GM12801 (cell line): Measurements from ENCODE around the gene BBS12.

Source experiments
- TF ChIP-seq, protein P1 (sequence below): IDR thresholded peaks from one replicate; pipeline ENCODE4 v1.5.1; 2011; ENCODE audit warnings: control low read depth; ENCODE audit not compliant: insufficient read length; ENCODE audit errors: extremely low read depth

Gene BBS12

DNA sequence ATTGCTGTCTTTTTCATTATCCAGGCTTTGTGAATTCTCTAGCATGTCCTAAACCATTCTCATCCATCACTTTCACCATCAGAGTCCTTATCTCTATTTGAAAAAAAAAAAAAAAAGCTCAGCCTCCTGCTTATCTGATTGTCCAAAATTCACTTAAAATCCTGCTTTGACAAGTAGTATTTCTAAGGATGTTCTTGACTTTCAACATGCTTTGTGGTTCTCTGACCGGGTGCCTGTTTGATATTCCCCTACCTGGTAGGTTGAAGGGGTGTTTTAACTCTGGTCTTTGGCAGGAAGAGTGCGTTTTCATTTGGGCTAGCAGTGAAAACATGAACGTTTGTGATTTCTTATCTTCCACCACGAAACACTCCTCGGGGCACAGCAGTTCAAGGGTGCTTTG is 17.3 kb upstream of the BBS12 start:
- TF ChIP-seq, protein P1, sequence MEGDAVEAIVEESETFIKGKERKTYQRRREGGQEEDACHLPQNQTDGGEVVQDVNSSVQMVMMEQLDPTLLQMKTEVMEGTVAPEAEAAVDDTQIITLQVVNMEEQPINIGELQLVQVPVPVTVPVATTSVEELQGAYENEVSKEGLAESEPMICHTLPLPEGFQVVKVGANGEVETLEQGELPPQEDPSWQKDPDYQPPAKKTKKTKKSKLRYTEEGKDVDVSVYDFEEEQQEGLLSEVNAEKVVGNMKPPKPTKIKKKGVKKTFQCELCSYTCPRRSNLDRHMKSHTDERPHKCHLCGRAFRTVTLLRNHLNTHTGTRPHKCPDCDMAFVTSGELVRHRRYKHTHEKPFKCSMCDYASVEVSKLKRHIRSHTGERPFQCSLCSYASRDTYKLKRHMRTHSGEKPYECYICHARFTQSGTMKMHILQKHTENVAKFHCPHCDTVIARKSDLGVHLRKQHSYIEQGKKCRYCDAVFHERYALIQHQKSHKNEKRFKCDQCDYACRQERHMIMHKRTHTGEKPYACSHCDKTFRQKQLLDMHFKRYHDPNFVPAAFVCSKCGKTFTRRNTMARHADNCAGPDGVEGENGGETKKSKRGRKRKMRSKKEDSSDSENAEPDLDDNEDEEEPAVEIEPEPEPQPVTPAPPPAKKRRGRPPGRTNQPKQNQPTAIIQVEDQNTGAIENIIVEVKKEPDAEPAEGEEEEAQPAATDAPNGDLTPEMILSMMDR = no peak

DNA sequence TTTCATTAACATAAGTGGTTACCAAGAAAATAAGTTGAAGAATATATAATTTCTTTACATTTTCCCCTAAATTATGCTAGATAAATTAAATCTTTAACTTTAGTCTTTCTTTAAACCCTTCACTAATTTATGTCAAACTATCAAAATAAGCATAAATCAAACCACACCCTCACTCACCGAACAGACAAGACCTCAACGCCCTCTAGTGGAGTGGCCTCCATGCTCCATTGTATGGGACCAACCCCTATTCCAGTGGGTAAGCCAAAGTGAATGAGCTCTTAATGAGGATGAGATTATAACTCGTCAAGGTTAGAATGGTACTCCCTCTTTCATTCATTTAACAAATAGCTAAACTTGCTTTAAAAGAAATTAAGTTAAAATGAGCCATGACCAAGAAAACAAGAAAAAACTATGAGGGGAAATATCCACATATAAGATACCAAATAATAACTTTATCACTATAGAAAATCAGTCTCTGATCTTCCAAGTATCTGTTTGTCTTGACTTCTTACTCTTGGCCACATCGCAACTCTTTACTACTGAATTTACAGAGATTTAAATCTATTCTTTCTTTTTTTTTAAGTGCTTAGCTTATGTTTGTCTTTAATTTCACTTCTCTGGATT is 15.6 kb upstream of the BBS12 start:
- TF ChIP-seq, protein P1 = peak; percentile 80

DNA sequence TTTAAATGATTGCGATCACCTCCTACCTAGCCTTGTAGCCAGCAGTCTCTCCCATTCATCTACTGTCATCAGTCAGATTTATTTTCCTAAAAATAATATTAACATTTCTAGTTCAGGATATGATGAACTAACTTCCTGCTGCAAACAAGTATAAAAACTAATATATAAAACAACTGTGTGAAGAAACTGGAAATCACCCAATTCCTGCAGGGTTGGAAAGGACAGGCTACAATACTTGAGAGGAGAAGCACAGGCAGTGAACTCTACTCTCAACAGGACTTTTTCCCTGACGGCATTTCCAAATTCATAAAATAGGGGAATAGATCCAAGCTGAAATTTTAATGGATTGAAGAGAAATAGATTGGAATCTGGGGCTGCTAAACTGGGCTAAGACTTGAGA is 14.2 kb upstream of the BBS12 start:
- TF ChIP-seq, protein P1 = no peak

DNA sequence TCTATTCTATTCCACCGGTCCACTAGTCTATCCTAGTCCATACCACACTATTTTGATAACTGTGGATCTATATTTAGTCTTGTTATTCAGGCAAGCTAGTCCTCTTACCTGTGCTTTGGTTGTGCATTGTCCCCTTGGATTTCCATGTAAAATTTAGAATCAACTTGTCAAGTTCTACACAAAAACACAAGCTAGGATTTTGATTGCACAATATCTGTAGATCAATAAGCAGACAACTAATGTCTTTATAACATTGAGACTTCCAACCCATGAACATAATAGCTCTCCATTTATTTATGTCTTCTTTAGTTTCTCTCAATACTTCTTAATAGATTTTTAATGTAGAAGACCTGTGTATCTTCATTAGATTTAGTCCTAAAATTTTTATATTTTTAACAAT is 10.2 kb upstream of the BBS12 start:
- TF ChIP-seq, protein P1 = no peak

DNA sequence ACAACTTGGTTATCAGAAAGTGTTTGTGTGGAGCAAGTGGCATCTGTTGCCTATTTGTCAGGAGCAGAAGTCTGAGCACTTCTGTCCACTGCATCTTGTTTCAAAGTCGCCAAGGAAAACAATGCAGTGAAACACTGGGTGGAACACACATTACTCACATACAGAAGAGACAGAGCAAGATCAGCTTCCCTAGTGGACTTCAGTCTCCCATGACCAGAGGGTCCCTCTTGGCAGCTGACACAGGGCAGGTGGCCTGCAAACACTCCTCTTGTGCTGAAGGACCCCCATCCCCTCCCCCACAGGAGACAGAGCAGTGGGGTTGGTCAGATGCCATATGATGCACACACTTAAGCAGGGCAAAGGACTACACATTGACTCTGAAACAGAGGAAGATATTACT is 3.6 kb upstream of the BBS12 start:
- TF ChIP-seq, protein P1 = no peak

DNA sequence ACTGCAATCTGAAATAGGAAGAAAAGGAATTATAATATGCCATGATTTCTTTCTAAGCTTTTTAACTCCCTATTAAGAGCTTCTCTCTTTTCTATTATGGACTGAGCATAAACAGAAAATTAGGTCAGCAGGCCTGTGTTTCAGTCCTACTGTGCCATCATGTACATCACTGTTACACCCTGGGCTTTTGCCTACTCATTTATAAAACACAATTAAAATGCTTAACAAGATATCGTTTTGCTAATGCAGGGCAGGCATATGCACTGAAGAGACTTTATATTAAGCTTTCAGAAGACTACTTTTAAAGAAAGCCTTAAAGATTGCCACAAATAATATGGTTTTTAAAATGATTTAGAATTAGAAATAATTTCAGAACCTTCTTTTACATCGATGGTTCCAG is 828 bp upstream of the BBS12 start:
- TF ChIP-seq, protein P1 = no peak

DNA sequence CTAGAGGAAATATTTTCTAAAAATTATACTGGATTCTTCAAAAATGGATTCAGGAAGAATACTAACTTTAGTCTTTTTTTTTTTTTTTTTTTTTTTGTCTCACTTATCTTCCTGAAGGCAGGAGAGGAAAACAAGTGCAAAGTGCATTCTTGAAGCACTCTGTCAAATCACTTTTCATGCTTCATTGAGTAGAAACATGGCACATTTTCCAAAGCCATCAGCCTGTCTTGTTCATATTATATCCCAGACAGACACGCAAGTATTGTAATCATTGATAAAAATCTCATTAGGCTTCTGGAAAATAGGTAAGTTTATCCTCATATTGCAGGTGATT is 1.2 kb downstream of the BBS12 start:
- TF ChIP-seq, protein P1 = no peak
